KG1 (cell line): ENCODE data around the gene PIK3CB.

ENCODE experiments used
- DNase-seq: peaks from one replicate; lab custom pipeline; 2025; lab: John Stamatoyannopoulos, UW

Gene PIK3CB

DNA sequence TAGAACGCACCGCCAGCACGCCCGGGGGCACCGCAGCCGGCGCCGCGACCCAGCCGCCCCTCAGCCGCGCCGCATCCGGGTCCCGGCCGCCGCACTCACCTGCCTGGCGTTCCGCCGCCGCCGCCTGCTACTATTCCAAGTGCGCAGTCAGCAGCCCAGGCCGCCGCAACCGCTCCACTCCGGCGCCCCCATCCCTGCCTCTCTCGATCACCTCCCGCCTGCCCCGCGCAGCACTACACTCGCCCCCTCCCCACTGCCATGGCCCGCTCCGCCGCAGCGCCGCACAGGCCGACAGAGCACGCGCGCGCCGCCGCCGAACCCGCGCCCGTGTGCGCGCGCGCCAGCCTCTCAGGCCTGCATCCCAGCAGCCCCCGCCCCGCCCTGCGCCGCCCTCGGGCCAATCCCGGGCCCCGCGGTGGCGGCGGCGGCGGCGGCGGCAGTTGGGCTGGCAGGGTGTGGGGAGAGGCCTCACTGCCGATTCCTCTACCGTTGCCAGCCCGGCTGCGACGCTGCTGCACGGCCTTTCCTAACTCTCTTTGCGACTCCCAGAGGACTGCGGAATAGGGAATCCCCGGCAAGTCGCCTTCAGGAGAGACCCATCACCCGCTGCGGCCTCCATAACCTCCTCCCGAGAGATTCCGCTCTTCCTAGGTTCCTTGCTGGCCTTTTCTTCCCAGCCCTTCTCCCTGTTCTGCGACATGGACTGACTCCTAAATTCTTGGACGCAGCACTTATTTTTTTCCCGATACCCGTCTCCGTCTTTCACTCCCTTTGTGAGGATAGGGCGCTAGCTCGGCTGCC lies at the start of gene PIK3CB:
Gene PIK3CB, minus strand, starts transcription at position 333 of the 801 bp plus-strand sequence. CDS start 75,585 bp downstream, outside the sequence.
- DNase-seq = peak; percentile 45

DNA sequence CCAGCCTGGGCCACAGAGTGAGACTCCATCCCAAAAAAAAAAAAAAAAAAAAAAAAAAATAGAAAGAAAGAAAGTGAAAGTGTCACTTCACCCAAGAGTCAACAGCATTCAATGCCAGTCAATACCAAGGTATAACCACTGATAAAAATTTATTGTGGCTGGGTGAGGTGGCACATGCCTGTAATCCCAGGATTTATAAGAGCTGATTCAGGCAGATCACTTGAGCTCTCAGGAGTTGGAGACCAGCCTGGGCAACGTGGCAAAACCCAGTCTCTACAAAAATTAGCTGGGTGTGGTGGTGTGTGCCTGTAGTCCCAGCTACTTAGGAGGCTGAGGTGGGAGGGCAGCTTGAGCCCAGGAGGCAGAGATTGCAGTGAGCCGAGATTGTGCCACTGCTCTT lies 46.5 kb upstream of the PIK3CB start:
- no peak for DNase-seq

DNA sequence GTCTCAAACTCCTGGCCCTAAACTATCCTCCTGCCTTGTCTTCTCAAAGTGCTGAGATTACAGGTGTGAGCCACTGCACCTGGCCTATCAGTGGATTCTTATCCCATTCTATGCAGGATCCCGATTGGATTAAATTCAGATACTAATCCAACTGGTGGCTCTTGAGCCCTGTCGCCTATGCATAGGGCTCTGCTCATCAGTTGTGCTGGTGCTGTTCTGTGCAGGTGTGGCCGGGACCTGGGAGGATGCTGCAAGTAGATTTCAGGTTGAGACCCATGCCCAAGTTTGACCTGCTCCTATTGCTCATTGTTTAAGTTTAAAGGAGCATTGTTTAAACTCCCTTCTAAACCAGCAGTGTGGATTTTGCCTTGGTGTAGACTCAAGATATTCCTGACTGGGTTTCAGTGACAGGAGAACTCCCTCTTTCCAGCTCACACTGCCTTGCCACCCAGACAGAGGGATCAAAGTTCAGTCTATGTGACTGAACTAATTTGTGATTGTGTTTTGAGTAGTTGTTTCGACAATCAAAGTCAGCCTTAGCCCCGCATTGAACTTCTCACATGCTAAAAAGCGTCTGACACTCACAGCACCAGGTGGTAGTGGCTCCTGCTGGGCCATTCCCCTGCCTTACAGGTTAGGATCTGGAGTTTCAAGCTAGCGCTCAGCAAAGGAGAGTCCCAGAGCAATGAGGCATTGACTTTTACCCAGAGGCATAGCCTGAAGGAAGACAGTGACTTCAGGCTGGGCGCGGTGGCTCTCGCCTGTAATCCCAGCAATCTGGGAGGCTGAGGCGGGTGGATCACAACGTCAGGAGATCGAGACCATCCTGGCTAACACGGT lies 45.0 kb upstream of the PIK3CB start:
- no peak for DNase-seq

DNA sequence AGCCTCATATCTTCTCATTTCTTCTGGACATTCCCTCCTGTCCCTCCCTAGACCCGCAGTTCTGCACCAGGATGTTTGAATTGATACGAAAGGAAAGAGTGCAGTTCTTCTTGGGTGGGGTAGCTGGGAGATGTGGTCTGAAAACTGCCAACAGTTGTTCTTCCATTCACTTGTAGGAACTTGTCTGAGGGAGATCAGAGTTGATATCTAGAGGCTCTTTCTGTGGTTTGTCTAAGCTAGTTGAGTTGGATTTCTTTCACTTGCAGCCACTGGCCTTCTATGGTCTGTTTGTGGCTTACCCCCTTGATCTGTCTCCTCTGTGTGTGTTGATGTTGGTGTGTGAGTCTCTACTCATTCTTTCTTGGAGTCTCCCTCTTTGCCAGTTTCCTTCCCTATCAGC lies 42.5 kb upstream of the PIK3CB start:
- DNase-seq = no peak

DNA sequence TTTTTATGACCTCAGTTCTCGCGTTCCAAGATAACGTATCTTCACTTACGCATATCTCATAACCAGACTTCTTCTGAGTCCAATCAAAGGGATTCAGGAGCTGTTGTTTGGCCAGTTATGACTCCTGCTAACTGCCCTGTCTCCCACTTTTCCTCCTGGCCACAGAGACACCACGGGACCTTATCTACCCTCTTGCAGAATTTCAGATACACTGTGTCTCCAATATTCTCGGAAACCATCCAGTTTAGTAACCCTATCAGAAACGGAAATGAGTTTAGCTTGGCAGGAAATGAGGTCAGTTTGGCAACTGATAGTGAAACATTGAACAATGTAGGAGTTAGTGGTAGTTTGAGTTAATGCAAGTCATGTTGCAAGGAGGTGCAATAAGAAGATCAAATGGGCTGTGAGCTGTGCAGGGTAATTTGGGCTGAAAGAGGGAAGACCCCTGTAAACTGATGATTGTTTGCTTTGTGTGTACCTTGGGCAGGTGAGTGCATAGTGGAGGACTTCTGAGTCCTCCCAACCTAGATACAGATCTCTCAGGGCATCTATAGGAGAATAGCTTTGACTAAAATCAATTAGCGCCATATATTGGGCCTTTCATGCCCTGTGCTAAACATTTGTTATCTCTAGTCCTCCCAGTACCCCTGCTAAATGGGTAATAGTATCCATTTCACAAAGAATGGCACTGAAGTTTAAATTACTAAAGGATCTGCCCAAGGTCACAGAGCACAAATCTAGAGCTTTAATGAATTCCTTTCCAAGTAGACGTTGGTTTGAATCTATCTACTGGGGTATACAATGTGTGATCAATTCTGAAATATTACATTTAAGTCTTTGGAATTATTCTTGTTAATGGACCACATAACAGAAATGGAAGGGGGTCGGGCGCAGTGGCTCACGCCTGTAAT lies 41.3 kb upstream of the PIK3CB start:
- no peak for DNase-seq

DNA sequence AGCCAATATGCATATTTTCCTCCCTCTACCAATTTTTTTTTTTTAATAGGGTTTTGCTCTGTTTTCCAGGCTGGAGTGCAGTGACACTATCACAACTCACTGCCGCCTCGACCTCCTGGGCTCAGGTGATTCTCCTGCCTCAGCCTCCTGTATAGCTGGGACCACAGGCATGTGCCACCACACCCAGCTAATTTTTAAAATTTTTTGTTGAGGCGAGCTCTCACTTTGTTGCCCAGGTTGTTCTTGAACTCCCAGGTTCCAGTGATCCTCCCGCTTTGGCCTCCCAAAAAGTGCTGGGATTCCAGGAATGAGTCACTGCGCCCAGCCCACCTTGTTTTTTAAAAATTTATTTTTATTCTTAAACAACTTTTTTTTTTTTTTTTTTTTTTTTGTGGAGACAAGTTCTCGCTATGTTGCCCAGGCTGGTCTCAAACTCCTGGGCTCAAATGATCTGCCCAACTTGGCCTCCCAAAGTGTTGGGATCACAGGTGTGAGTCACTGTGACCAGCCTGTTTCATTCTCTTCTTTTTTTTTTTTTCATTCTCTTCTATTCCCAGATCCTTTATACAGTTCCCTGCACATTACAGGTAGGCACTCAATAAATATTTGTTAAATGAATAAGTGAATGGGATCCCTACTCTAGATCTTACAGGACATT lies 40.5 kb upstream of the PIK3CB start:
- DNase-seq = no peak

DNA sequence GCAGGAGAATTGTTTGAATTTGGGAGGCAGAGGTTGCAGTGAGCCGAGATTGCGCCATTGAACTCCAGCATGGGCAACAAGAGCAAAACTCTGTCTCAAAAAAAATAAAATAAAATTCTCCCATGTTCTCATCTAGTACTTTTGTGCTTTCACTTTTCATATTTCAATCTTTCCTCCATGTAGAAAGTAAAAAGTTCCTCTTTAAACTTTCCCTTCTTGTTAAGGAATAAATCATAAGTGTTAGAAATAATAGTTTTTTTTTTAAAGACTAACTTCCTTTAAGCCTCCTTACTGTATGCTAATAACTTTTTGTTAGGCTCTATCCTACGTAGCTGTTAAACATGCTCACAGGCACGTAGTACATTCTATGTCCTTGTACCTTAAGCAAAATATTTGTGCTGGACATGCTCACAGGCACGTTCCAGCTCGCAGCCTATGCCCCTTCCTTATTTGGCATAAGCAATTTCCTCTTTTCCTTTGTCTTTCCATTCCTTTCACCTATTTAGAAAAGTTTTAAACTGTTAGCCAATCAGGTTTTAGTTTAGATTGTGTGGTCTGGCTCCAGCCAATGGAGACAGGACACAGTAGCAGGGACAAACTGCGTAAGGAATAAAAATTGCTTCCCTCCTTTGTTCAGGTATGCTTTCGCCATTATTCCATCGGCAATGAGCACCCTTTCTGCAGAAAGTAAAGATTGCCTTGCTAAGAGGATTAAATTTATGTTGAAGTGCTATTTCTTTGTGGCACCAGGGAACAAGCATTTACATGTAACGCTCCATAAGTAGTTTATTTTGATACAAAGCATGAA lies 38.9 kb upstream of the PIK3CB start:
- DNase-seq = no peak

DNA sequence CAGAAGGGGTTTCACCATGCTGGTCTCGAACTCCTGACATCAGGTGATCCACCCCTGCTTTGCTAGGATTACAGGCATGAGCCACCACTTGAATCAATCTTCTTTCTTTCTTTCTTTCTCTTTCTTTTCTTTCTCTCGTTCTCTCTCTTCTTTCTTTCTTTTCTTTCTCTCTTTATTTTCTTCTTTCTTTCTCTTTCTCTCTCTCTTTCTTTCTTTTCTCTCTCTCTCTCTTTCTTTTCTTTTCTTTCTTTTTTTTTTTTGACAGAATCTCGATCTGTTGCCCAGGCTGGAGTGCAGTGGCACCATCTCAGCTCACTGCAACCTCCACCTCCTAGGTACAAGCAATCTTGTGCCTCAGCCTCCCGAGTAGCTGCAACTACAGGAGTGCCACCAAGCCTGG lies 37.9 kb upstream of the PIK3CB start:
- no peak for DNase-seq

DNA sequence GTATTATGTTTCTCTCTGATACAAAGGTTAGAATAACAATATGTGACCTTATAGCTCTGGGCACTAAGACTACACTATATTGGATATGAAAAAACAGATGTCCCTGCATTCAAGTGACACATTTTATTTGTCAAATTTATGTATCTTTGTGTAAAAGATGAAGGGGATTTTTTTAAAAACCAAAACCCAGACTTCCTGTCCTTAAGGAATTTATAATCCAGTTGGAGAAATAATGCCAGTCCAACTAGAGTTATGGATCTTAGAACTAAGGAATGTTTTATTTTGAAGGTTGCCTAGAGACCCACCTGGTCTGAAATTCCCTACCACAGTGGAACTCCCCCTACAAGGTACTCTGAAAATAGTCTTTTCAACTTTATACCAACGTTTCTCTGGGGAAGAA lies 33.3 kb upstream of the PIK3CB start:
- DNase-seq = no peak

DNA sequence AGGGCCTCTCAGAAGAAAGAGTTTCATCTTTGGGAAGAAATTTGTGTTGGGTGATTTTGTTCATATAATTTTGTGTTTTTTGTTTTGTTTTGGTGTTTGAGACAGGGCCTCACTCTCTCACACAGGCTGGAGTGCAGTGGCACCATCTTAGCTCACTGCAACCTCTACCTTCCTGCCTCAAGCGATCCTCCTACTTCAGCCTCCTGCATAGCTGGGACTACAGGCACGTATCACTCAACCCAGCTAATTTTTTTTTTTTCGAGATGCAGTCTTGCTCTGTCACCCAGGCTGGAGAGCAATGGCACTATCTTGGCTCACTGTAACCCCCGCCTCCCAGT lies 29.0 kb upstream of the PIK3CB start:
- no peak for DNase-seq

DNA sequence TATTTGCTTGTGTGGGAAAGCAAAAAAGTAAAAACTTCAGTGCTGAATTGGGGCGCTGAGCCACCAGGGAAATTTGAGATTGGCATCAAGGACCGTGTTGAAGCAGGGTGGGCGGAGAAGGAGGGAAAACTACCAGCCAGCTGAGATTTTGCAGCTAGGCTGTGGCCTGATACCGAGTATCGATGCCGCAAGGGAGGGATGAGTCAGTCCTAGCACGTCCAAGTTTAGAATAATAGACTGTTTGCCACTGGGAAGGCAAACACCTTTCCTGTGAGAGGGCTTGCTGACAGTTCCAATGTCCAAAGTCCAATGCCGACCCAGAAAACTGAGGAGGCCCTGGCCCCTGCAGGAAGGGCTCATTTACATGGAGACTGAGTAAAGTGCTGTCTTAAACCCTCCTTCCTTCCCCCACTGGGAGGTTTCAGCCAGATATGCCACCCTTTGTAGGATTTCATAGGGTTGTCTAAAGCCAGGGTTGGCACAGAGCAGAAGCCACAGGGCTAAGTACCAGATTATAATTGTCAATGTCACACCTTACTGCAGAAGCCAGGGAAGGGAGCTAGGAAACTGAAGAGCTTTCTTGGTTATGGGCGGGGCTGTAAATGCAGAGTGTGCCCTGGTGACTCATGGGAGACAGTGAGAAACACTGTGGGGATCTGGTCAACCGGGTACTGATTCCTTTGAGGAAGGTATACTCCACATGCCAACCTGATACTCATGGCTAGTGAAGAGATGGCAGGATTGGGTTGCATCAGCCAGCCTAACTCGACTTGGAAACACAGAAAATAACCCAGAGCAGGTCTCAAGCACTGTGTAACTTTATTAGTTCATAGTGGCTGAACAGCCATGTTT lies 28.4 kb upstream of the PIK3CB start:
- no peak for DNase-seq

DNA sequence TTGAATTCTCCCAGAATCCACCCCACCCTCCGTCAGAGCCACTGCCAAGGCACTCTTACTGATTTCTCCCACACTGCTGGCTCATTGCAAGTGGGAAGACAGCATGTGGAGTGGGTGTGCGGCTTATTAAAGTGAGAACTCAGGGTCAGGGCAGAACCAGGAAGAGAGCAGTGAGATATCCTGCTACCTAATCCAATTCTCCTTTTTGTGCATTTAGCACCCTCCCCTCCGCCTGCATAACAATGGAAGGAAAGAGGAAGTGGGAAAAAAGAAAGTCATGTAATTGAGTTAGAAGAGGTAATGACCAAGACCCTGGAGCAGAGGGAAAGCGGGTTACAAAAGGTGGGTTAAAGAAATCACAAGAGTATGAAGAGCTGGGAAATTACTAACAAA lies 27.8 kb upstream of the PIK3CB start:
- no peak for DNase-seq

DNA sequence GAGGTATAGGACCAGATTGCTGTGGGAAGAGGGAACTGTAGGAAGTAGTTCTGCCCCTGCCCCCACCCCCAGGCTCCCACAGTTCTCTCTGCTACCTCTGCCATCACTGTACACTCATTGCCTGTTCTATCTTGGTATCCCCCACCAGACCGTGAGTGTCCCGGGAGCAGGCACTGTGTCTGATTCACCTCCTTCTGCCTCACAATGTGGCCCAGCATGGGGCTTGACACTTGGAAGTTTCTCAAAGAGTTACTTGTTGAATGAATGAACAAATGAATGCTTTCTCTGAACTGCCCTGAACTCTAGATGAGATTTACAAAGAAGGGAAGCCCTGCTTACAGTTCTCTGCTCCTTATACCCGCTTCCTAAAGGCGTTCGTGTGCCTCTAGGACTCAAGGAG lies 27.1 kb upstream of the PIK3CB start:
- no peak for DNase-seq

DNA sequence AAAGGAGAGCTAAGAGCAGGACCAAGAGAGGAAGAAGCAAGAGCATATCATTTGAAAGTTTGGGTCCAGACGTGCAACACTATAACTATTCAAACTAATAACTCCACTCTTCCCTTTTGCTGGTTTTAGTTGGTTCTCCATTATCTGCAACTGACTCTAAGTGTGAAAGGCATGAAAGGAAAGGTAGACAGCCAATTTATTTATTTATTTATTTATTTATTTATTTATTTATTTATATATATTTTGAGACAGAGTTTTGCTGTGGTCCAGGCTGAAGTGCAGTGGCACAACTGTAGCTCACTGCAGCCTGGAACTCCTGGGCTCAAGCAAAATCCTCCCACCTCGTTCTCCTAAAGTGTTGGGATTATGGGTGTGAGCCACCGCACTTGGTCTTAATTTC lies 22.1 kb upstream of the PIK3CB start:
- DNase-seq = no peak

DNA sequence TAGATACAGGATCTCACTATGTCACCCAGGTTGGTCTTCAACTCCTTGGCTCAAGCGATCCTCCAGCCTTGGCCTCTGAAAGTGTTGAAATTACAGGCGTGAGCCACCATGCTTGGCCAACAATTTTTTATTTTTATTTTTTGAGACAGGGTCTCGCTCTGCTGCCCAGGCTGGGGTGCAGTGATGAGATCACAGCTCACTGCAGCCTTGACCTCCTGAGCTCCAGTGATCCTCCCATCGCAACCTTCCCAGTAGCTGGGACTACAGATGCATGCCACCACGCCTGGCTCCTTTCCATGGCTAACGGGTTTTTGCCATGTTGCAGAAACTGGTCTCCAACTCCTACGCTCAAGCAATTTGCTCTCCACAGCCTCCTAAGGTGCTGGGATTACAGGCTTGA lies 20.2 kb upstream of the PIK3CB start:
- no peak for DNase-seq

DNA sequence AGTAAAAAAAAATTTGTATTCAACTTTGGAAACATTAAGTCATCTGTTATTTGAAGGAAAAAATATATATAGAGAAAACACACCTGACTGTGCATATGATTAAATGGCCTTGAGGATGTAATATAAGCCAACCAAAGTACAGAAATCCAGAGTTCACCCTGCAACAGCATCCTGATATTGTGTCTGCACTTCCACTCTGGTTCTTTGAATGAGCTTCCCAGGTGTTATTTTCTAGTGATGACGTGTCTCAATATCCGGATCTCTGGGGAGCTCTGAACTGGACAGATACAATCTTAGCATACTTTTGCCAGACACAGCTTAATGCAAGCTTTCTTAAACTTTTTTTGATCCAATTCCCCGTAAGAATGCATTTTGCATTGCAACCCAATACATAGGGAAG lies 19.5 kb upstream of the PIK3CB start:
- no peak for DNase-seq

DNA sequence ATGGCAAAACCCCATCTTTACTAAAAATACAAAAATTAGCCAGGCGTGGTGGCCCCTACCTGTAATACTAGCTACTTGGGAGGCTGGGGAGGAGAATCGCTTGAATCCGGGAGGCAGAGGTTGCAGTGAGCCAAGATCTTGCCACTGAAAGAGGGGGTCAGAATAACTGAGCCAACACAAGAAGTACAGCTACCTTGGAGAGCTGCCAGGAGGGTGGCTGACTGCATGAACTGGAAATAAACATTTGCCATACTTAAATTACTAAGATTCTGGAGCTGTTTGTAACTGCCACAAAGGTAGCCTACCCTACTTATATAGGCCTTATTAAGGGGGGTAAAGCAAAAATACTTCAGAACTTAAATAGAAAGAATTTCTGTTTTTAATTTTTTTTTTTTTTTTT lies 15.4 kb upstream of the PIK3CB start:
- no peak for DNase-seq

DNA sequence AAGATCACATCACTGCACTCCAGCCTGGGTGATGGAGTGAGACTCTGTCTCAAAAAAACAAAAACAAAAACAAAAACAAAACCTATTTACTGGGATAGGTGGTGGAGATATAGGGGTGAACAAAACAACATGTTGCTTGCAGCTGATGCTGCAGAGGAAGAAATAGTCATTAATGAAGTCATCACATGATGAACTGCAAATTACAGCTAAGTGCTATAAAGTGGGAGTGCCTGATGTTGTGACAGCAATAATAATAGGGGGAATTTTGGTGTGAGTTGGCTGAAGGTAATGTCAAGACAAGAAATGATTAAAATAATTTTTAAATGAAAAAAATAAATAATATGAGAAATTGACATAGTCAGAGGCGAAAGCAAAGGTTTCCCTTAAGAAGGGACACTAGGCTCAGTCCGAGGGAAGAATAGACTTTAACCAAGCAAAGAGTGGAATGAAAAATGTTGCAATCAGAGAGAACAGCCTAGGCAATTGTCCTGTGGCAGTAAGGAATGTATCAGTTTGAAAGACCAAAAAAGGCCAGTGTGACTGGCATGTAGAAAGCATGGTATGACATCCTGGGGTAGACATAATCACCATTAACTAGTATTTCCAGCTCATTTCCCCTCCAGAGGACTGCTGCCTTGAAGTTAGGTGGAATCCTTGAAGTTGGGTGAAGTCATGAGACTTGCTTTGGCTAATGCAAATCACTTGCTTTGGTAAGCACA lies 14.7 kb upstream of the PIK3CB start:
- no peak for DNase-seq

DNA sequence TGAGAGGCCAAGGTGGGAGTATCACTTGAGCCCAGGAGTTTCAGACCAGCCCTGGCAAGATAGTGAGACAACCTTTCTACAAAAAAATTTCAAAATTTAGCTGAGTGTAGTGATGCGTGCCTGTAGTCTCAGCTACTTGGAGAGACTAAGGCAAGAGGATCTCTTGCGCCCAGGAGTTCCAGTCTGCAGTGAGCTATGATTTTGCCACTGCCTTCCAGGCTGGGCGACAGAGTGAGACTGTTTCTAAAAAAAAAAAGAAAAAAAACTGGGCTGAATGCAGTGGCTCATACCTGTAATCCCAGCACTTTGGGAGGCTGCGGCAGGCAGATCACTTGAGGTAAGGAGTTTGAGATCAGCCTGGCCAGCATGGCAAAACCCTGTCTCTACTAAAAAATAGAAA lies 14.0 kb upstream of the PIK3CB start:
- no peak for DNase-seq
